ENCODE data around the gene ADAT1. TPM values are rescaled to one million over a fixed set of nuclear protein-coding genes. Genes with fewer than 3 reads are reported as not detected.
A peak's percentile ranks its signal among the peaks of the same experiment; 100 is the strongest.

The ADAT1 gene
- total RNA-seq, 1 experiment from 2014 or later, result 71.3 TPM

- no peak overlapping the region for H3K4me3 Mint-ChIP-seq (ENCODE audit: unreplicated experiment)
- H3K27me3 ChIP-seq (replicated peaks; ENCODE audit: control insufficient read depth, insufficient read depth, low read length), result no peaks in the 10 kb centered on the region
- POLR2A ChIA-PET, result no interaction called here
- no peak for DNase-seq
- no peaks in the 10 kb centered on the region for H3K27me3 Mint-ChIP-seq (ENCODE audit: insufficient read depth, unreplicated experiment)
- H3K27ac Mint-ChIP-seq (ENCODE audit: unreplicated experiment), result no peak overlapping the region
- TF ChIP-seq CTCF (IDR thresholded peaks at IDR 0.05; ENCODE audit: insufficient read depth in 1 of 2, low read depth in 1 of 2, low read length in 1 of 2, severe bottlenecking in 1 of 2, unreplicated experiment in 1 of 2), result no peak
- H3K4me3 ChIP-seq (ENCODE audit: low read depth, low read length), result no peak overlapping the region
- no TSS peak for BruUV-seq (replicated peaks)
- H3K4me1 ChIP-seq, result peaks cover 32% of the 10 kb centered on the region
- H3K4me1 Mint-ChIP-seq (ENCODE audit: low read depth, unreplicated experiment), result peaks cover 33% of the 10 kb centered on the region
- peaks cover 10% of the 10 kb centered on the region for H3K9me3 Mint-ChIP-seq (ENCODE audit: unreplicated experiment)
- intact Hi-C loops (cut with micrococcal nuclease; ENCODE audit: unreplicated experiment), result no loop called here
- H3K9me3 ChIP-seq, result no peaks in the 10 kb centered on the region
- H3K36me3 Mint-ChIP-seq (ENCODE audit: insufficient read depth, unreplicated experiment), result peaks cover 99% of the 10 kb centered on the region
- peaks cover 16% of the 10 kb centered on the region for H3K36me3 ChIP-seq (ENCODE audit: control insufficient read depth, insufficient read depth, low read length)
- CTCF ChIA-PET, result interaction anchor here (1.2 kb wide), 1 partner anchor 112 kb away, joined by 3 read pairs; no protein-coding TSS in a partner anchor
Observed at GRCh38 chr16:75629132-75629531, 6.1 kb upstream of the ADAT1 start.

GRCh38 chr16:75628351-75628750 is 5.3 kb upstream of the ADAT1 start:
- no TSS peak for BruUV-seq (replicated peaks)
- H3K4me1 ChIP-seq, result peaks cover 32% of the 10 kb centered on the region
- Mint-ChIP-seq H3K36me3 (ENCODE audit: insufficient read depth, unreplicated experiment) (peaks cover 94% of the 10 kb centered on the region), H3K27me3 (ENCODE audit: insufficient read depth, unreplicated experiment) (no peaks in the 10 kb centered on the region), H3K27ac (ENCODE audit: unreplicated experiment) (peak overlapping the region; percentile 51), H3K9me3 (ENCODE audit: unreplicated experiment) (peaks cover 10% of the 10 kb centered on the region), H3K4me3 (ENCODE audit: unreplicated experiment) (no peak overlapping the region), H3K4me1 (ENCODE audit: low read depth, unreplicated experiment) (peaks cover 33% of the 10 kb centered on the region)
- TF ChIP-seq CTCF (IDR thresholded peaks at IDR 0.05; ENCODE audit: insufficient read depth in 1 of 2, low read depth in 1 of 2, low read length in 1 of 2, severe bottlenecking in 1 of 2, unreplicated experiment in 1 of 2), result no peak
- no peaks in the 10 kb centered on the region for H3K27me3 ChIP-seq (replicated peaks; ENCODE audit: control insufficient read depth, insufficient read depth, low read length)
- ChIA-PET CTCF (no interaction called here), POLR2A (no interaction called here)
- H3K9me3 ChIP-seq, result no peaks in the 10 kb centered on the region
- DNase-seq, result no peak
- H3K4me3 ChIP-seq (ENCODE audit: low read depth, low read length), result no peak overlapping the region
- intact Hi-C loops (cut with micrococcal nuclease; ENCODE audit: unreplicated experiment), result no loop called here
- peaks cover 13% of the 10 kb centered on the region for H3K36me3 ChIP-seq (ENCODE audit: control insufficient read depth, insufficient read depth, low read length)

GRCh38 chr16:75627851-75628250 is 4.8 kb upstream of the ADAT1 start:
- H3K36me3 Mint-ChIP-seq (ENCODE audit: insufficient read depth, unreplicated experiment), result peaks cover 94% of the 10 kb centered on the region
- H3K4me3 ChIP-seq (ENCODE audit: low read depth, low read length), result no peak overlapping the region
- POLR2A ChIA-PET, result no interaction called here

More at GRCh38 chr16:75627851-75628250, 4.8 kb upstream of the ADAT1 start:
- Mint-ChIP-seq H3K9me3 (ENCODE audit: unreplicated experiment) (peaks cover 10% of the 10 kb centered on the region), H3K27me3 (ENCODE audit: insufficient read depth, unreplicated experiment) (no peaks in the 10 kb centered on the region), H3K4me3 (ENCODE audit: unreplicated experiment) (no peak overlapping the region), H3K27ac (ENCODE audit: unreplicated experiment) (no peak overlapping the region), H3K4me1 (ENCODE audit: low read depth, unreplicated experiment) (peaks cover 33% of the 10 kb centered on the region)
- TF ChIP-seq CTCF (IDR thresholded peaks at IDR 0.05; ENCODE audit: insufficient read depth in 1 of 2, low read depth in 1 of 2, low read length in 1 of 2, severe bottlenecking in 1 of 2, unreplicated experiment in 1 of 2), result no peak
- CTCF ChIA-PET, result no interaction called here
- no TSS peak for BruUV-seq (replicated peaks)
- H3K27me3 ChIP-seq (replicated peaks; ENCODE audit: control insufficient read depth, insufficient read depth, low read length), result no peaks in the 10 kb centered on the region
- no peaks in the 10 kb centered on the region for H3K9me3 ChIP-seq
- DNase-seq, result no peak
- peaks cover 32% of the 10 kb centered on the region for H3K4me1 ChIP-seq
- H3K36me3 ChIP-seq (ENCODE audit: control insufficient read depth, insufficient read depth, low read length), result peaks cover 13% of the 10 kb centered on the region
- intact Hi-C loops (cut with micrococcal nuclease; ENCODE audit: unreplicated experiment), result no loop called here
